Endothelial cell of umbilical vein (primary cell): ENCODE measurements around the gene APOL2. TPM values are rescaled to one million over a fixed set of nuclear protein-coding genes. Genes with fewer than 3 reads are reported as not detected.

ENCODE experiments used
- BruUV-seq: library from RNA; stranded (reverse); fragments of 400-500 nt; replicated peaks from 2 replicates; lab custom pipeline; 2021; lab: Mats Ljungman, UMichigan
- CTCF ChIA-PET: fragments of 300-600, 350-600 bp; sonication (Branson Sonifier 250); formaldehyde crosslinking; loops from one replicate; lab custom pipeline; 2021; ENCODE audit warnings: antibody characterized with exemption, inconsistent platforms; lab: Charles Lee
- POLR2A ChIA-PET: fragments of 300-600, 350-600 bp; sonication (Branson Sonifier 250); formaldehyde crosslinking; loops from one replicate; lab custom pipeline; 2021; ENCODE audit warnings: antibody characterized with exemption, inconsistent platforms; lab: Charles Lee
- DNase-seq: peaks from one replicate; pipeline ENCODE4 v3.0.0-alpha.2; 2011; ENCODE audit warnings: low read depth, low spot score
- FAIRE-seq: peaks from 2 replicates; lab custom pipeline; 2011; peaks lifted over from hg19 to GRCh38; lab: Jason Lieb, UNC
- H2AFZ ChIP-seq: 2 replicates; pipeline ENCODE4 v1.6.0; 2012; ENCODE audit warnings: low read depth, low read length, control low read depth, inconsistent platforms
- H3K27ac ChIP-seq: 2 replicates; pipeline ENCODE4 v1.5.1; 2011; ENCODE audit warnings: low read depth, mild to moderate bottlenecking, control low read depth, low read length, moderate library complexity; ENCODE audit not compliant: insufficient read depth
- H3K27me3 ChIP-seq, 2 experiments: 2 replicates each; pipeline versions ENCODE4 v1.6.0 to v1.6.1; 2011; ENCODE audit warnings: low read length in 2 of 2, mixed read lengths in 1 of 2; ENCODE audit not compliant: control insufficient read depth in 2 of 2, insufficient read depth in 2 of 2
- H3K36me3 ChIP-seq, 2 experiments: 2 replicates in 1 of 2; 3 replicates in 1 of 2; pipeline ENCODE4 v1.5.1; 2011; ENCODE audit warnings: low read length in 2 of 2, mild to moderate bottlenecking in 1 of 2, moderate library complexity in 1 of 2; ENCODE audit not compliant: control insufficient read depth in 2 of 2, insufficient read depth in 2 of 2; ENCODE audit errors: extremely low read depth in 1 of 2
- H3K4me1 ChIP-seq: 3 replicates; pipeline ENCODE4 v1.5.1; 2011; ENCODE audit warnings: mild to moderate bottlenecking, low read length; ENCODE audit not compliant: control insufficient read depth, insufficient read depth; ENCODE audit errors: extremely low read depth
- H3K4me2 ChIP-seq: 2 replicates; pipeline ENCODE4 v1.6.1; 2011; ENCODE audit warnings: low read length, control low read depth, mixed read lengths; ENCODE audit not compliant: insufficient read depth
- H3K4me3 ChIP-seq, 3 experiments: fragments of 200-600 bp in 1 of 3; sonication (generic), shearing (Covaris generic) in 1 of 3; replicated peaks in 1 of 3; 2 replicates each; pipeline ENCODE4 v1.5.1; 2011 to 2016; ENCODE audit warnings: control low read depth in 3 of 3, low read length in 3 of 3, mild to moderate bottlenecking in 2 of 3, inconsistent platforms in 1 of 3, low read depth in 1 of 3, moderate library complexity in 1 of 3; ENCODE audit not compliant: insufficient read depth in 1 of 3
- H3K79me2 ChIP-seq: 2 replicates; pipeline ENCODE4 v1.6.0; 2012; ENCODE audit warnings: low read length, inconsistent platforms; ENCODE audit not compliant: control insufficient read depth, insufficient read depth
- H3K9ac ChIP-seq: replicated peaks from 2 replicates; pipeline ENCODE3; 2011; ENCODE audit warnings: low read length, control low read depth; ENCODE audit not compliant: insufficient read depth; ENCODE audit errors: extremely low read depth
- H3K9me1 ChIP-seq: replicated peaks from 3 replicates; pipeline ENCODE4 v1.6.0; 2011; ENCODE audit warnings: mild to moderate bottlenecking, low read length; ENCODE audit not compliant: control insufficient read depth, insufficient read depth; ENCODE audit errors: extremely low read depth
- H3K9me3 ChIP-seq: replicated peaks from 2 replicates; pipeline ENCODE4 v1.5.1; 2012; ENCODE audit warnings: low read length, inconsistent platforms; ENCODE audit not compliant: control insufficient read depth, insufficient read depth
- H4K20me1 ChIP-seq: replicated peaks from 2 replicates; pipeline ENCODE3; 2011; ENCODE audit warnings: mild to moderate bottlenecking, low read length; ENCODE audit not compliant: control insufficient read depth, insufficient read depth; ENCODE audit errors: extremely low read depth
- CTCF ChIP-seq, 2 donors: IDR thresholded peaks; 1 replicate in 1 of 2; 2 replicates in 1 of 2; pipeline ENCODE4 v1.5.1; 2011; ENCODE audit warnings: low read length in 2 of 2, mild to moderate bottlenecking in 2 of 2, moderate library complexity in 2 of 2, control low read depth in 1 of 2, inconsistent platforms in 1 of 2, low read depth in 1 of 2; ENCODE audit not compliant: insufficient read depth in 1 of 2; ENCODE audit errors: extremely low read depth in 1 of 2
- EZH2 ChIP-seq: IDR thresholded peaks from 2 replicates; pipeline ENCODE4 v1.6.1; 2012; ENCODE audit warnings: borderline replicate concordance, low read depth, mild to moderate bottlenecking, moderate library complexity, low read length, inconsistent platforms; ENCODE audit not compliant: severe bottlenecking
- FOS ChIP-seq: IDR thresholded peaks from 2 replicates; pipeline ENCODE4 v1.6.1; 2011; ENCODE audit warnings: mild to moderate bottlenecking, low read length, moderate library complexity, borderline replicate concordance; ENCODE audit not compliant: insufficient read depth
- GATA2 ChIP-seq: IDR thresholded peaks from 2 replicates; pipeline ENCODE4 v1.7.0; 2011; ENCODE audit warnings: low read depth, mild to moderate bottlenecking, moderate library complexity, mixed read lengths, low read length; ENCODE audit not compliant: insufficient read length, insufficient read depth
- JUN ChIP-seq: IDR thresholded peaks from 2 replicates; pipeline ENCODE4 v1.6.1; 2011; ENCODE audit warnings: borderline replicate concordance, low read depth; ENCODE audit not compliant: insufficient read length, insufficient read depth
- MAX ChIP-seq: IDR thresholded peaks from 2 replicates; pipeline ENCODE4 v1.6.1; 2011; ENCODE audit not compliant: insufficient read depth, insufficient read length
- MYC ChIP-seq: IDR thresholded peaks from one replicate; pipeline ENCODE4 v1.6.1; 2011; ENCODE audit warnings: mild to moderate bottlenecking, low read depth, low read length
- POLR2A ChIP-seq: IDR thresholded peaks from 2 replicates; pipeline ENCODE4 v1.6.1; 2012; ENCODE audit warnings: low read depth, mild to moderate bottlenecking, control low read depth, low read length
- POLR2AphosphoS5 ChIP-seq: IDR thresholded peaks from 2 replicates; pipeline ENCODE4 v1.6.1; 2012; ENCODE audit warnings: low read depth, mild to moderate bottlenecking, control low read depth, low read length, moderate library complexity; ENCODE audit not compliant: insufficient read depth
- dilution Hi-C: fragments of 300-500 bp; cut with MboI; formaldehyde crosslinking; loops from one replicate; pipeline ENCODE4 v1.15.0; 2019; ENCODE audit warnings: low sequenced_read_pairs; ENCODE audit not compliant: extremely low pct_ligation_motif_present
- intact Hi-C: fragments of 100-400 bp; cut with micrococcal nuclease; formaldehyde crosslinking; loops from one replicate; pipeline ENCODE4 v1.10.0; 2022
- polyA plus RNA-seq, 4 experiments: library from polyadenylated mRNA; depleted of rRNA in 3 of 4; stranded (reverse) in 3 of 4; unstranded in 1 of 4; fragments of >200 nt; gene quantifications; 2 replicates each; pipeline versions ENCODE4 v1.2.1 to v1.2.3, GENCODE V29; 2011 to 2012; ENCODE audit warnings: missing spikeins in 1 of 4
- total RNA-seq: library from RNA; stranded (reverse); gene quantifications from 2 replicates; pipeline ENCODE4 v1.2.3, GENCODE V29; 2021

The APOL2 gene
- total and polyA plus RNA-seq, 2 donors (not counting 3 experiments of a cell fraction or from before 2014, with no cell fraction given): 16.9 to 37.6 TPM

- no peak overlapping the region for H3K9ac ChIP-seq
- no peak overlapping the region for H3K4me3 ChIP-seq
- CTCF ChIA-PET: interaction anchor here (1.1 to 1.5 kb wide), 3 partner anchors 11 to 182 kb away, joined by 3 to 4 read pairs (median 3); no protein-coding TSS in a partner anchor
- intact Hi-C loops (no loop called here), dilution Hi-C loops (no loop called here)
- no peak overlapping the region for H3K4me2 ChIP-seq
- H3K36me3 ChIP-seq: peaks cover 69 to 81% of the 10 kb centered on the region in 2 experiments
- no peak overlapping the region for H2AFZ ChIP-seq
- H3K4me1 ChIP-seq: no peaks in the 10 kb centered on the region
- POLR2A ChIA-PET: no interaction called here
- H4K20me1 ChIP-seq: no peaks in the 10 kb centered on the region
- BruUV-seq: TSS peak; percentile 77
- H3K27me3 ChIP-seq: no peaks in the 10 kb centered on the region
- no peaks in the 10 kb centered on the region for H3K9me3 ChIP-seq
- no peak overlapping the region for H3K27ac ChIP-seq
- no peak for TF ChIP-seq MYC
- no peak for TF ChIP-seq POLR2AphosphoS5
- no peak for TF ChIP-seq POLR2A
- no peak for TF ChIP-seq JUN
- no peak for TF ChIP-seq FOS
- TF ChIP-seq MAX: no peak
- no peak for TF ChIP-seq EZH2
- no peak for TF ChIP-seq GATA2
- no peak for TF ChIP-seq CTCF (IDR thresholded peaks at IDR 0.05; ENCODE audit: extremely low read depth in 1 of 2, insufficient read depth in 1 of 2, low read depth in 1 of 2, low read length in 2 of 2)
- FAIRE-seq (no peak), DNase-seq (no peak)
- no peaks in the 10 kb centered on the region for H3K9me1 ChIP-seq
- peaks cover 12% of the 10 kb centered on the region for H3K79me2 ChIP-seq
These were observed 49.5 kb upstream of the APOL2 start for GRCh38 chr22:36288571-36289405.
